NCI-H128 (cell line): Measurements from ENCODE around the gene CSAD.
"Not testable (repeated sequence)": the region's sequence is repeated elsewhere in the genome, so short reads cannot be mapped to it uniquely, and the experiment has no call there.

Experiments used
- DNase-seq: peaks from one replicate; lab custom pipeline; 2025; ENCODE audit not compliant: unreplicated experiment; lab: John Stamatoyannopoulos, UW

CSAD gene

GRCh38 chr12:53181935-53182334, 1.2 kb upstream of the CSAD start:
- no peak for DNase-seq

- DNase-seq, result peak; percentile 44
These were observed 363 bp upstream of the CSAD start for GRCh38 chr12:53180931-53181645.

- DNase-seq, result no peak
These were observed 972 bp downstream of the CSAD start for GRCh38 chr12:53179687-53180219.

GRCh38 chr12:53178803-53179202, 1.9 kb downstream of the CSAD start:
- DNase-seq, result not testable (repeated sequence)

- DNase-seq, result not testable (repeated sequence)
These were observed 3.3 kb downstream of the CSAD start for GRCh38 chr12:53177447-53177846.

- no peak for DNase-seq
These were observed 4.0 kb downstream of the CSAD start for GRCh38 chr12:53176750-53177149.

- DNase-seq, result no peak
These were observed 5.7 kb downstream of the CSAD start for GRCh38 chr12:53174881-53175491.

- DNase-seq, result no peak
These were observed 7.5 kb downstream of the CSAD start for GRCh38 chr12:53173085-53173715.

GRCh38 chr12:53172352-53172751, 8.4 kb downstream of the CSAD start:
- DNase-seq, result no peak

GRCh38 chr12:53171725-53172329, 8.9 kb downstream of the CSAD start:
- no peak for DNase-seq

- DNase-seq, result no peak
These were observed 9.6 kb downstream of the CSAD start for GRCh38 chr12:53170876-53171724.

- DNase-seq, result no peak
These were observed 10.5 kb downstream of the CSAD start for GRCh38 chr12:53170215-53170614.

- no peak for DNase-seq
These were observed 11.1 kb downstream of the CSAD start for GRCh38 chr12:53169644-53170043.

GRCh38 chr12:53166837-53167236, 13.9 kb downstream of the CSAD start:
- DNase-seq, result no peak

- not testable (repeated sequence) for DNase-seq
These were observed 17.7 kb downstream of the CSAD start for GRCh38 chr12:53163008-53163407.

- no peak for DNase-seq
These were observed 19.4 kb downstream of the CSAD start for GRCh38 chr12:53161119-53161911.

- DNase-seq, result no peak
These were observed 20.1 kb downstream of the CSAD start for GRCh38 chr12:53160673-53161072.

- DNase-seq, result no peak
These were observed 20.7 kb downstream of the CSAD start for GRCh38 chr12:53160000-53160399.

- peak; percentile 83 for DNase-seq
These were observed 21.4 kb downstream of the CSAD start for GRCh38 chr12:53159195-53159839.
